ENCODE measurements around the gene WASF2.

The WASF2 gene

GRCh38 chr1:27360159-27361043, 129.6 kb downstream of the WASF2 start:
- peak; percentile 56 to 68 (median 56) for DNase-seq
- H3K36me3 ChIP-seq (ENCODE audit: control insufficient read depth, insufficient read depth, low read length): no peaks in the 10 kb centered on the region
- H3K4me3 ChIP-seq (ENCODE audit: insufficient read depth, low read depth, low read length, poor library complexity, severe bottlenecking): peak overlapping the region; percentile 44

GRCh38 chr1:27359822-27360158, 130.2 kb downstream of the WASF2 start:
- H3K4me1 ChIP-seq (ENCODE audit: control insufficient read depth, insufficient read depth, low read length, poor library complexity, severe bottlenecking): peaks cover 37% of the 10 kb centered on the region

More at GRCh38 chr1:27360159-27361043, 129.6 kb downstream of the WASF2 start:
- Histone ChIP-seq H3K27ac (ENCODE audit: insufficient read depth, low read length, poor library complexity, severe bottlenecking) (no peak overlapping the region), H3K27me3 (replicated peaks; ENCODE audit: control insufficient read depth, insufficient read depth, low read length, poor library complexity, severe bottlenecking) (no peaks in the 10 kb centered on the region), H3K9me3 (ENCODE audit: control insufficient read depth, low read length) (no peaks in the 10 kb centered on the region), H3K4me1 (ENCODE audit: control insufficient read depth, insufficient read depth, low read length, poor library complexity, severe bottlenecking) (peaks cover 43% of the 10 kb centered on the region)

GRCh38 chr1:27358928-27359313, 131.0 kb downstream of the WASF2 start:
- Histone ChIP-seq H3K27me3 (replicated peaks; ENCODE audit: control insufficient read depth, insufficient read depth, low read length, poor library complexity, severe bottlenecking) (no peaks in the 10 kb centered on the region), H3K27ac (ENCODE audit: insufficient read depth, low read length, poor library complexity, severe bottlenecking) (no peak overlapping the region), H3K9me3 (ENCODE audit: control insufficient read depth, low read length) (no peaks in the 10 kb centered on the region), H3K36me3 (ENCODE audit: control insufficient read depth, insufficient read depth, low read length) (no peaks in the 10 kb centered on the region), H3K4me3 (ENCODE audit: insufficient read depth, low read depth, low read length, poor library complexity, severe bottlenecking) (no peak overlapping the region), H3K4me1 (ENCODE audit: control insufficient read depth, insufficient read depth, low read length, poor library complexity, severe bottlenecking) (peaks cover 35% of the 10 kb centered on the region)
- no peak for DNase-seq

More at GRCh38 chr1:27359822-27360158, 130.2 kb downstream of the WASF2 start:
- Histone ChIP-seq H3K27ac (ENCODE audit: insufficient read depth, low read length, poor library complexity, severe bottlenecking) (no peak overlapping the region), H3K27me3 (replicated peaks; ENCODE audit: control insufficient read depth, insufficient read depth, low read length, poor library complexity, severe bottlenecking) (no peaks in the 10 kb centered on the region), H3K36me3 (ENCODE audit: control insufficient read depth, insufficient read depth, low read length) (no peaks in the 10 kb centered on the region), H3K4me3 (ENCODE audit: insufficient read depth, low read depth, low read length, poor library complexity, severe bottlenecking) (peak overlapping the region; percentile 44), H3K9me3 (ENCODE audit: control insufficient read depth, low read length) (no peaks in the 10 kb centered on the region)
- DNase-seq: no peak

- H3K9me3 ChIP-seq (ENCODE audit: control insufficient read depth, low read length): no peaks in the 10 kb centered on the region
- peaks cover 35% of the 10 kb centered on the region for H3K4me1 ChIP-seq (ENCODE audit: control insufficient read depth, insufficient read depth, low read length, poor library complexity, severe bottlenecking)
- peaks cover 6% of the 10 kb centered on the region for H3K36me3 ChIP-seq (ENCODE audit: control insufficient read depth, insufficient read depth, low read length)
Observed at GRCh38 chr1:27358038-27358927, 131.7 kb downstream of the WASF2 start.

GRCh38 chr1:27357281-27358037, 132.5 kb downstream of the WASF2 start:
- peaks cover 11% of the 10 kb centered on the region for H3K36me3 ChIP-seq (ENCODE audit: control insufficient read depth, insufficient read depth, low read length)
- no peaks in the 10 kb centered on the region for H3K27me3 ChIP-seq (replicated peaks; ENCODE audit: control insufficient read depth, insufficient read depth, low read length, poor library complexity, severe bottlenecking)
- peak overlapping the region; percentile 59 for H3K27ac ChIP-seq (ENCODE audit: insufficient read depth, low read length, poor library complexity, severe bottlenecking)
- H3K4me1 ChIP-seq (ENCODE audit: control insufficient read depth, insufficient read depth, low read length, poor library complexity, severe bottlenecking): peaks cover 35% of the 10 kb centered on the region
- H3K4me3 ChIP-seq (ENCODE audit: insufficient read depth, low read depth, low read length, poor library complexity, severe bottlenecking): peak overlapping the region; percentile 54
- DNase-seq: peak; percentile 69 to 71 (median 70)
- no peaks in the 10 kb centered on the region for H3K9me3 ChIP-seq (ENCODE audit: control insufficient read depth, low read length)

More at GRCh38 chr1:27358038-27358927, 131.7 kb downstream of the WASF2 start:
- Histone ChIP-seq H3K4me3 (ENCODE audit: insufficient read depth, low read depth, low read length, poor library complexity, severe bottlenecking) (no peak overlapping the region), H3K27ac (ENCODE audit: insufficient read depth, low read length, poor library complexity, severe bottlenecking) (no peak overlapping the region), H3K27me3 (replicated peaks; ENCODE audit: control insufficient read depth, insufficient read depth, low read length, poor library complexity, severe bottlenecking) (no peaks in the 10 kb centered on the region)
- no peak for DNase-seq

GRCh38 chr1:27356619-27357280, 133.2 kb downstream of the WASF2 start:
- Histone ChIP-seq H3K27ac (ENCODE audit: insufficient read depth, low read length, poor library complexity, severe bottlenecking) (peak overlapping the region; percentile 59), H3K4me3 (ENCODE audit: insufficient read depth, low read depth, low read length, poor library complexity, severe bottlenecking) (peak overlapping the region; percentile 54), H3K27me3 (replicated peaks; ENCODE audit: control insufficient read depth, insufficient read depth, low read length, poor library complexity, severe bottlenecking) (no peaks in the 10 kb centered on the region), H3K4me1 (ENCODE audit: control insufficient read depth, insufficient read depth, low read length, poor library complexity, severe bottlenecking) (peaks cover 35% of the 10 kb centered on the region), H3K36me3 (ENCODE audit: control insufficient read depth, insufficient read depth, low read length) (peaks cover 11% of the 10 kb centered on the region), H3K9me3 (ENCODE audit: control insufficient read depth, low read length) (no peaks in the 10 kb centered on the region)
- peak; percentile 27 to 58 (median 29) for DNase-seq

- no peak for DNase-seq
- Histone ChIP-seq H3K9me3 (ENCODE audit: control insufficient read depth, low read length) (no peaks in the 10 kb centered on the region), H3K27ac (ENCODE audit: insufficient read depth, low read length, poor library complexity, severe bottlenecking) (peak overlapping the region; percentile 59), H3K4me1 (ENCODE audit: control insufficient read depth, insufficient read depth, low read length, poor library complexity, severe bottlenecking) (peaks cover 35% of the 10 kb centered on the region), H3K36me3 (ENCODE audit: control insufficient read depth, insufficient read depth, low read length) (peaks cover 16% of the 10 kb centered on the region), H3K27me3 (replicated peaks; ENCODE audit: control insufficient read depth, insufficient read depth, low read length, poor library complexity, severe bottlenecking) (no peaks in the 10 kb centered on the region), H3K4me3 (ENCODE audit: insufficient read depth, low read depth, low read length, poor library complexity, severe bottlenecking) (no peak overlapping the region)
Observed at GRCh38 chr1:27356277-27356618, 133.7 kb downstream of the WASF2 start.

GRCh38 chr1:27355683-27356082, 134.3 kb downstream of the WASF2 start:
- H3K36me3 ChIP-seq (ENCODE audit: control insufficient read depth, insufficient read depth, low read length): peaks cover 21% of the 10 kb centered on the region
- no peak overlapping the region for H3K4me3 ChIP-seq (ENCODE audit: insufficient read depth, low read depth, low read length, poor library complexity, severe bottlenecking)
- no peaks in the 10 kb centered on the region for H3K9me3 ChIP-seq (ENCODE audit: control insufficient read depth, low read length)
- H3K27me3 ChIP-seq (replicated peaks; ENCODE audit: control insufficient read depth, insufficient read depth, low read length, poor library complexity, severe bottlenecking): no peaks in the 10 kb centered on the region
- no peak overlapping the region for H3K27ac ChIP-seq (ENCODE audit: insufficient read depth, low read length, poor library complexity, severe bottlenecking)
- peaks cover 35% of the 10 kb centered on the region for H3K4me1 ChIP-seq (ENCODE audit: control insufficient read depth, insufficient read depth, low read length, poor library complexity, severe bottlenecking)
- DNase-seq: no peak
